HepG2 (cell line): ENCODE results near the gene TOMM7.

Experiments used
- JUN ChIP-seq: sonication (generic); formaldehyde crosslinking; IDR thresholded peaks from 2 replicates; pipeline ENCODE4 v1.4.0; 2020; ENCODE audit warnings: mild to moderate bottlenecking, missing genetic modification reagents
- MYC ChIP-seq: sonication (generic); formaldehyde crosslinking; IDR thresholded peaks from 2 replicates; pipeline ENCODE4 v1.9.0; 2021; ENCODE audit warnings: missing genetic modification reagents, borderline replicate concordance
- NFATC3 ChIP-seq: sonication (generic); formaldehyde crosslinking; IDR thresholded peaks from 2 replicates; pipeline ENCODE4 v1.5.1; 2020; ENCODE audit warnings: mild to moderate bottlenecking, missing genetic modification reagents
- POLR2A ChIP-seq, 2 experiments: IDR thresholded peaks; 2 replicates each; pipeline ENCODE4 v1.6.1; 2011; ENCODE audit warnings: low read depth in 2 of 2, low read length in 2 of 2, mild to moderate bottlenecking in 1 of 2, moderate library complexity in 1 of 2; ENCODE audit not compliant: insufficient read depth in 1 of 2
- SIN3A ChIP-seq: IDR thresholded peaks from 2 replicates; pipeline ENCODE4 v1.6.1; 2011; ENCODE audit warnings: low read depth, mild to moderate bottlenecking, control low read depth, low read length, borderline replicate concordance
- SMAD9 ChIP-seq: sonication (generic); formaldehyde crosslinking; IDR thresholded peaks from 2 replicates; pipeline ENCODE4 v1.5.1; 2020; ENCODE audit warnings: mild to moderate bottlenecking, missing genetic modification reagents
- SPEN ChIP-seq: sonication (generic); formaldehyde crosslinking; IDR thresholded peaks from 2 replicates; pipeline ENCODE4 v1.5.1; 2020; ENCODE audit warnings: low read depth, mild to moderate bottlenecking, missing genetic modification reagents
- TF ChIP-seq, protein P1 (sequence below): sonication (generic); formaldehyde crosslinking; IDR thresholded peaks from 2 replicates; pipeline ENCODE4 v1.5.0; 2020; ENCODE audit warnings: mild to moderate bottlenecking, missing genetic modification reagents, moderate library complexity
- TF ChIP-seq, protein P2 (sequence below): conservative IDR thresholded peaks from 2 replicates; pipeline ENCODE4 v1.6.1; 2018; ENCODE audit warnings: missing genetic modification reagents

DNA sequence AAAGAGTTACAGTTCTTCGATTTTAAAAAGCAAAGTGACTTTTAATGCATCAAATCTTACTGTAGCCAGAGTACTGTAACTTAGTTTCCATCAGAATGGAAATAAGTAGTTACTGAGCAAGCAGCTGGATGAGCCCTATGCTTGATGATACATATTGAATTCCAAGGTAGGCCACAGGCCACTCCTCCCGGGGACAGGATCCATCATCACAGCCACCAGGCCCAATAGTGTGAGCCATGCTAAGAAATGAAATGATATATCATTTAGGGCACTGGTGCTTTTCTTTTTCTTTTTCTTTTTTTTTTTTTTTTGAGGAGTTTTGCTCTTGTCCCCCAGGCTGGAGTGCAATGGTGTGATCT lies 42.9 kb upstream of the TOMM7 start:
- no peak for TF ChIP-seq SIN3A
- TF ChIP-seq SPEN (CRISPR knock-in tag): no peak
- TF ChIP-seq, protein P1, sequence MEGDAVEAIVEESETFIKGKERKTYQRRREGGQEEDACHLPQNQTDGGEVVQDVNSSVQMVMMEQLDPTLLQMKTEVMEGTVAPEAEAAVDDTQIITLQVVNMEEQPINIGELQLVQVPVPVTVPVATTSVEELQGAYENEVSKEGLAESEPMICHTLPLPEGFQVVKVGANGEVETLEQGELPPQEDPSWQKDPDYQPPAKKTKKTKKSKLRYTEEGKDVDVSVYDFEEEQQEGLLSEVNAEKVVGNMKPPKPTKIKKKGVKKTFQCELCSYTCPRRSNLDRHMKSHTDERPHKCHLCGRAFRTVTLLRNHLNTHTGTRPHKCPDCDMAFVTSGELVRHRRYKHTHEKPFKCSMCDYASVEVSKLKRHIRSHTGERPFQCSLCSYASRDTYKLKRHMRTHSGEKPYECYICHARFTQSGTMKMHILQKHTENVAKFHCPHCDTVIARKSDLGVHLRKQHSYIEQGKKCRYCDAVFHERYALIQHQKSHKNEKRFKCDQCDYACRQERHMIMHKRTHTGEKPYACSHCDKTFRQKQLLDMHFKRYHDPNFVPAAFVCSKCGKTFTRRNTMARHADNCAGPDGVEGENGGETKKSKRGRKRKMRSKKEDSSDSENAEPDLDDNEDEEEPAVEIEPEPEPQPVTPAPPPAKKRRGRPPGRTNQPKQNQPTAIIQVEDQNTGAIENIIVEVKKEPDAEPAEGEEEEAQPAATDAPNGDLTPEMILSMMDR (CRISPR knock-in tag): no peak
- no peak for TF ChIP-seq NFATC3
- no peak for TF ChIP-seq POLR2A (IDR thresholded peaks at IDR 0.05; ENCODE audit: insufficient read depth in 1 of 2, low read depth in 2 of 2, low read length in 2 of 2)
- TF ChIP-seq, protein P2, sequence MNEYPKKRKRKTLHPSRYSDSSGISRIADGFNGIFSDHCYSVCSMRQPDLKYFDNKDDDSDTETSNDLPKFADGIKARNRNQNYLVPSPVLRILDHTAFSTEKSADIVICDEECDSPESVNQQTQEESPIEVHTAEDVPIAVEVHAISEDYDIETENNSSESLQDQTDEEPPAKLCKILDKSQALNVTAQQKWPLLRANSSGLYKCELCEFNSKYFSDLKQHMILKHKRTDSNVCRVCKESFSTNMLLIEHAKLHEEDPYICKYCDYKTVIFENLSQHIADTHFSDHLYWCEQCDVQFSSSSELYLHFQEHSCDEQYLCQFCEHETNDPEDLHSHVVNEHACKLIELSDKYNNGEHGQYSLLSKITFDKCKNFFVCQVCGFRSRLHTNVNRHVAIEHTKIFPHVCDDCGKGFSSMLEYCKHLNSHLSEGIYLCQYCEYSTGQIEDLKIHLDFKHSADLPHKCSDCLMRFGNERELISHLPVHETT (CRISPR knock-in tag): no peak
- TF ChIP-seq SMAD9: no peak
- TF ChIP-seq JUN (CRISPR knock-in tag): no peak
- no peak for TF ChIP-seq MYC (CRISPR knock-in tag)
